GM12878 (cell line): ENCODE measurements around the gene DNAAF5. TPM values are rescaled to one million over a fixed set of nuclear protein-coding genes. Genes with fewer than 3 reads are reported as not detected.

Source experiments
- ATAC-seq: fragments of 200-7000 bp; cut with Tn5 transposase; 3 replicates; pipeline ENCODE4 v1.9.1; 2020; ENCODE audit warnings: mild to moderate bottlenecking, moderate library complexity
- BruUV-seq: library from RNA; stranded (reverse); fragments of 400-500 nt; replicated peaks from 2 replicates; lab custom pipeline; 2021; lab: Mats Ljungman, UMichigan
- CTCF ChIA-PET: fragments of 300-600 bp; sonication (Branson Sonifier 250); formaldehyde crosslinking; extraction: SDS; loops from one replicate; lab custom pipeline; 2021; ENCODE audit warnings: inconsistent platforms; lab: Yijun Ruan, JAX
- POLR2A ChIA-PET: fragments of 350-600 bp; formaldehyde crosslinking; extraction: SDS; loops from one replicate; lab custom pipeline; 2021; ENCODE audit warnings: inconsistent platforms; lab: Charles Lee
- RAD21 ChIA-PET: fragments of 300-600 bp; sonication (Branson Sonifier 250); formaldehyde crosslinking; loops from one replicate; lab custom pipeline; 2023; ENCODE audit warnings: antibody characterized with exemption; ENCODE audit not compliant: unreplicated experiment; lab: Charles Lee
- SMC1A ChIA-PET: fragments of 300-600 bp; sonication (Branson Sonifier 250); formaldehyde crosslinking; loops from one replicate; lab custom pipeline; 2023; ENCODE audit not compliant: unreplicated experiment, uncharacterized antibody; lab: Charles Lee
- DNase-seq: peaks from one replicate; pipeline ENCODE4 v3.0.0-alpha.2; 2011; ENCODE audit warnings: low read depth, low spot score
- FAIRE-seq: peaks from 3 replicates; lab custom pipeline; 2011; peaks lifted over from hg19 to GRCh38; lab: Jason Lieb, UNC
- H2AFZ ChIP-seq: 2 replicates; pipeline ENCODE4 v1.6.0; 2011; ENCODE audit warnings: low read depth, low read length, control low read depth; ENCODE audit not compliant: control insufficient read depth
- H3K27ac ChIP-seq: 2 replicates; pipeline ENCODE4 v1.5.1; 2011; ENCODE audit warnings: control low read depth; ENCODE audit not compliant: control insufficient read depth, insufficient read depth
- H3K27me3 ChIP-seq, 2 experiments: replicated peaks in 1 of 2; 2 replicates each; pipeline versions ENCODE4 v1.6.0 to v1.6.1; 2011; ENCODE audit warnings: low read length in 1 of 2; ENCODE audit not compliant: control insufficient read depth in 2 of 2, insufficient read depth in 2 of 2
- H3K36me3 ChIP-seq, 2 experiments: 2 replicates each; pipeline ENCODE4 v1.5.1; 2011; ENCODE audit warnings: low read length in 1 of 2; ENCODE audit not compliant: control insufficient read depth in 2 of 2, insufficient read depth in 2 of 2
- H3K4me1 ChIP-seq: 2 replicates; pipeline ENCODE4 v1.6.1; 2011; ENCODE audit warnings: mild to moderate bottlenecking, low read length, moderate library complexity, mixed read lengths; ENCODE audit not compliant: control insufficient read depth, insufficient read depth
- H3K4me2 ChIP-seq: 2 replicates; pipeline ENCODE4 v1.6.0; 2011; ENCODE audit warnings: control low read depth; ENCODE audit not compliant: control insufficient read depth, insufficient read depth
- H3K4me3 ChIP-seq: fragments of 200-600 bp; sonication (generic); 2 replicates; pipeline ENCODE4 v1.5.1; 2016
- H3K79me2 ChIP-seq: 2 replicates; pipeline ENCODE4 v1.6.0; 2011; ENCODE audit warnings: low read length; ENCODE audit not compliant: control insufficient read depth, insufficient read depth
- H3K9ac ChIP-seq: 2 replicates; pipeline ENCODE4 v1.8.0; 2011; ENCODE audit warnings: low read length, control low read depth, mixed read lengths; ENCODE audit not compliant: control insufficient read depth, insufficient read depth
- H3K9me3 ChIP-seq: replicated peaks from 3 replicates; pipeline ENCODE4 v1.5.1; 2011; ENCODE audit warnings: mild to moderate bottlenecking, low read length; ENCODE audit not compliant: control insufficient read depth, insufficient read depth
- H4K20me1 ChIP-seq: 2 replicates; pipeline ENCODE4 v1.6.0; 2011; ENCODE audit not compliant: control insufficient read depth, insufficient read depth
- ASH2L ChIP-seq: fragments of 300-600, 200-600 bp; sonication (generic); IDR thresholded peaks from 2 replicates; pipeline ENCODE4 v1.6.1; 2017; ENCODE audit warnings: low read depth, mild to moderate bottlenecking, borderline replicate concordance
- CBX3 ChIP-seq: fragments of 200-600 bp; sonication (generic); IDR thresholded peaks from 2 replicates; pipeline ENCODE4 v1.6.1; 2016; ENCODE audit warnings: low read depth, borderline replicate concordance
- EED ChIP-seq: sonication (generic); IDR thresholded peaks from 2 replicates; pipeline ENCODE4 v1.6.1; 2016; ENCODE audit warnings: antibody characterized with exemption, low read depth
- FOXM1 ChIP-seq: IDR thresholded peaks from 2 replicates; pipeline ENCODE4 v1.6.1; 2012; ENCODE audit warnings: low read depth, mild to moderate bottlenecking, inconsistent platforms, low read length, moderate library complexity
- NFYB ChIP-seq: IDR thresholded peaks from 2 replicates; pipeline ENCODE4 v1.6.1; 2011; ENCODE audit warnings: low read depth, mild to moderate bottlenecking, low read length, improper control_type of control experiment, moderate library complexity; ENCODE audit not compliant: insufficient read depth
- NRF1 ChIP-seq: conservative IDR thresholded peaks from 2 replicates; pipeline ENCODE4 v1.6.1; 2011; ENCODE audit warnings: mild to moderate bottlenecking, low read depth, low read length, improper control_type of control experiment
- POLR2AphosphoS2 ChIP-seq: IDR thresholded peaks from 2 replicates; pipeline ENCODE4 v1.6.1; 2011; ENCODE audit warnings: low read depth, mild to moderate bottlenecking, low read length, improper control_type of control experiment, moderate library complexity
- RB1 ChIP-seq: fragments of 450-650 bp; formaldehyde crosslinking; IDR thresholded peaks from 2 replicates; pipeline ENCODE4 v1.6.1; 2017; ENCODE audit warnings: mild to moderate bottlenecking, borderline replicate concordance
- SIN3A ChIP-seq: IDR thresholded peaks from 2 replicates; pipeline ENCODE4 v1.6.1; 2012; ENCODE audit warnings: low read depth, low read length, improper control_type of control experiment
- WGBS: methylation state at CpG from one replicate; pipeline ENCODE4 v1.1.6; 2016; ENCODE audit warnings: low lambda C conversion rate; ENCODE audit not compliant: insufficient replicate concordance, insufficient coverage; ENCODE audit errors: missing lambda C conversion rate; 5-methylcytosine and 5-hydroxymethylcytosine counted together
- in situ Hi-C: fragments of 300-500 bp; cut with MboI; formaldehyde crosslinking; loops from 9 replicates; pipeline ENCODE4 v1.14.3; 2018; ENCODE audit warnings: mixed read lengths
- intact Hi-C: fragments of 100-400 bp; cut with micrococcal nuclease; formaldehyde crosslinking; loops from one replicate; pipeline ENCODE4 v1.14.2; 2022; ENCODE audit not compliant: unreplicated experiment
- polyA plus RNA-seq, 11 experiments: library from polyadenylated mRNA; depleted of rRNA in 4 of 11; unstranded in 6 of 11; stranded (reverse) in 5 of 11; fragments of >200 nt; fragmentation: Nextera tagmentation in 4 of 11; fragmentation: Illumina TruSeq in 1 of 11; extraction: Ambion mirVana in 4 of 11; extraction: Trizol in 1 of 11; gene quantifications; 1 replicate in 1 of 11; 2 replicates in 10 of 11; pipeline versions ENCODE4 v1.2.1 to v1.2.3, GENCODE V29; 2011 to 2016; ENCODE audit warnings: inconsistent platforms in 2 of 11, missing spikeins in 2 of 11, low read depth in 1 of 11
- total RNA-seq, 4 experiments: library from RNA; depleted of rRNA in 3 of 4; stranded (reverse); fragments of >200 nt in 3 of 4; fragmentation: Illumina TruSeq in 1 of 4; extraction: Trizol in 1 of 4; gene quantifications; 2 replicates each; pipeline versions ENCODE4 v1.2.1 to v1.2.3, GENCODE V29; 2013 to 2021
- TF ChIP-seq, protein P1 (sequence below): fragments of 450-650 bp; IDR thresholded peaks from 2 replicates; pipeline ENCODE4 v1.6.1; 2018; ENCODE audit warnings: mild to moderate bottlenecking, low read depth, moderate library complexity; ENCODE audit not compliant: partially characterized antibody
- TF ChIP-seq, protein P2 (sequence below): IDR thresholded peaks from 2 replicates; pipeline ENCODE4 v1.6.1; 2011; ENCODE audit warnings: low read depth, mild to moderate bottlenecking, low read length, moderate library complexity, borderline replicate concordance; ENCODE audit errors: extremely low read depth
- TF ChIP-seq, protein P3 (sequence below): fragments of 150-350 bp; IDR thresholded peaks from 2 replicates; pipeline ENCODE4 v1.6.1; 2014; ENCODE audit warnings: mild to moderate bottlenecking, low read depth, low read length
- TF ChIP-seq, protein P4 (sequence below): IDR thresholded peaks from 2 replicates; pipeline ENCODE4 v1.6.1; 2012; ENCODE audit warnings: low read depth, low read length, improper control_type of control experiment
- TF ChIP-seq, protein P5 (sequence below): fragments of 450-650 bp; IDR thresholded peaks from 2 replicates; pipeline ENCODE4 v1.6.1; 2017; ENCODE audit warnings: antibody characterized with exemption, mild to moderate bottlenecking, moderate library complexity

DNAAF5 gene
- total and polyA plus RNA-seq, 10 of the 15 experiments (the other 5 are each of a cell fraction or from before 2014, with no cell fraction given): 1.8 to 38.3 (median 9.2) TPM

DNA sequence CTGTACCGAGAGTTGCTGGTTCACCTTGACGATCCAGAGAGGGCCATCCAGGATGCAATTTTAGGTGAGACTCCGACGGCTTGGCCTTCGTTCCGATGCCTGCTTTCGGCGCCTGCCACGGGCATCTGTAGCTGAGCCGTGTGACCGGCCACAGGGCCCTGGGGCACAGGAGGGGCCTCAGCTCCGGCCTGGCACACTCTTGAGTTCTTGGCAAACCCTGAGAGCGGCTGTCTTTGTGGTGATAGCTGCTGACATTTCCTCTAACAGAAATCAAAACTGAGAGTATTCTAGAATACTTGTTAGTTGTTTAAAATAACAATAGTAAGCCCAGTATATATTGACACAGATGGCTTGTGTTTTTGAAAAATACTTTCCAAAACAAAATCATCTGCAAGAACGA lies 53.6 kb downstream of the DNAAF5 start (continued):
- TF ChIP-seq, protein P1, sequence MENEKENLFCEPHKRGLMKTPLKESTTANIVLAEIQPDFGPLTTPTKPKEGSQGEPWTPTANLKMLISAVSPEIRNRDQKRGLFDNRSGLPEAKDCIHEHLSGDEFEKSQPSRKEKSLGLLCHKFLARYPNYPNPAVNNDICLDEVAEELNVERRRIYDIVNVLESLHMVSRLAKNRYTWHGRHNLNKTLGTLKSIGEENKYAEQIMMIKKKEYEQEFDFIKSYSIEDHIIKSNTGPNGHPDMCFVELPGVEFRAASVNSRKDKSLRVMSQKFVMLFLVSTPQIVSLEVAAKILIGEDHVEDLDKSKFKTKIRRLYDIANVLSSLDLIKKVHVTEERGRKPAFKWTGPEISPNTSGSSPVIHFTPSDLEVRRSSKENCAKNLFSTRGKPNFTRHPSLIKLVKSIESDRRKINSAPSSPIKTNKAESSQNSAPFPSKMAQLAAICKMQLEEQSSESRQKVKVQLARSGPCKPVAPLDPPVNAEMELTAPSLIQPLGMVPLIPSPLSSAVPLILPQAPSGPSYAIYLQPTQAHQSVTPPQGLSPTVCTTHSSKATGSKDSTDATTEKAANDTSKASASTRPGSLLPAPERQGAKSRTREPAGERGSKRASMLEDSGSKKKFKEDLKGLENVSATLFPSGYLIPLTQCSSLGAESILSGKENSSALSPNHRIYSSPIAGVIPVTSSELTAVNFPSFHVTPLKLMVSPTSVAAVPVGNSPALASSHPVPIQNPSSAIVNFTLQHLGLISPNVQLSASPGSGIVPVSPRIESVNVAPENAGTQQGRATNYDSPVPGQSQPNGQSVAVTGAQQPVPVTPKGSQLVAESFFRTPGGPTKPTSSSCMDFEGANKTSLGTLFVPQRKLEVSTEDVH: no peak
- TF ChIP-seq NFYB: no peak
- no peak for TF ChIP-seq POLR2AphosphoS2

DNA sequence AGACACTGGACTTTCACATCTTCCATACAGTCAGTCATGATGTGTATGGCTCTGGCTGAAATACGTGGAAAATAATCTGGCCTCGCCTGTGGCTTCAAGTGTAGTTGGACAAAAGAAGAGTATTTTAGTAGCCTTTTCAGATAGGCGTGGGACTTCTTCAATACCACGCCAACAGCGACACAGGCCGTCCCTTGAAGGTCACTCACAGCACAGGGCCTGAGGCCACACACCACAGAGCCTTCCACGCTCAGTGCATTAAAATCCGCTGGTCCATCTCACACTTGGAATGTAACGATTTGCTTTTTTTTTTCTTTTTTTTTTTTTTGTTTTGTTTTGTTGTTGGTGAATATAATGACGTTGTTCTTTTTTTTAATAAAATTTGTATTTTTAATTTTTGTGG lies 54.0 kb downstream of the DNAAF5 start:
- ChIA-PET RAD21 (no interaction called here), POLR2A (no interaction called here), SMC1A (no interaction called here), CTCF (no interaction called here)
- Histone ChIP-seq H3K79me2 (no peaks in the 10 kb centered on the region), H3K4me1 (no peaks in the 10 kb centered on the region), H4K20me1 (no peaks in the 10 kb centered on the region), H3K27me3 (no peaks in the 10 kb centered on the region), H3K36me3 (peaks cover 0 to 2% of the 10 kb centered on the region in 2 experiments; a peak in 3 of 4 replicates), H3K4me2 (no peak overlapping the region), H2AFZ (no peak overlapping the region), H3K9me3 (no peaks in the 10 kb centered on the region), H3K9ac (no peak overlapping the region), H3K4me3 (no peak overlapping the region), H3K27ac (no peak overlapping the region)
- in situ Hi-C loops: no loop called here
- ATAC-seq (no peak), FAIRE-seq (no peak), DNase-seq (no peak)
- BruUV-seq: no TSS peak
- intact Hi-C loops: loop anchor here (10.0 kb wide), 1 partner anchor 174 kb away; the partner anchor contains the start of gene ADAP1
- 85% methylated on average over 10 of the region's 10 CpGs for WGBS
- no peak for TF ChIP-seq ASH2L
- TF ChIP-seq, protein P2, sequence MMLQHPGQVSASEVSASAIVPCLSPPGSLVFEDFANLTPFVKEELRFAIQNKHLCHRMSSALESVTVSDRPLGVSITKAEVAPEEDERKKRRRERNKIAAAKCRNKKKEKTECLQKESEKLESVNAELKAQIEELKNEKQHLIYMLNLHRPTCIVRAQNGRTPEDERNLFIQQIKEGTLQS: no peak
- no peak for TF ChIP-seq FOXM1
- no peak for TF ChIP-seq RB1
- TF ChIP-seq, protein P3, sequence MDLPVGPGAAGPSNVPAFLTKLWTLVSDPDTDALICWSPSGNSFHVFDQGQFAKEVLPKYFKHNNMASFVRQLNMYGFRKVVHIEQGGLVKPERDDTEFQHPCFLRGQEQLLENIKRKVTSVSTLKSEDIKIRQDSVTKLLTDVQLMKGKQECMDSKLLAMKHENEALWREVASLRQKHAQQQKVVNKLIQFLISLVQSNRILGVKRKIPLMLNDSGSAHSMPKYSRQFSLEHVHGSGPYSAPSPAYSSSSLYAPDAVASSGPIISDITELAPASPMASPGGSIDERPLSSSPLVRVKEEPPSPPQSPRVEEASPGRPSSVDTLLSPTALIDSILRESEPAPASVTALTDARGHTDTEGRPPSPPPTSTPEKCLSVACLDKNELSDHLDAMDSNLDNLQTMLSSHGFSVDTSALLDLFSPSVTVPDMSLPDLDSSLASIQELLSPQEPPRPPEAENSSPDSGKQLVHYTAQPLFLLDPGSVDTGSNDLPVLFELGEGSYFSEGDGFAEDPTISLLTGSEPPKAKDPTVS: no peak
- TF ChIP-seq, protein P4, sequence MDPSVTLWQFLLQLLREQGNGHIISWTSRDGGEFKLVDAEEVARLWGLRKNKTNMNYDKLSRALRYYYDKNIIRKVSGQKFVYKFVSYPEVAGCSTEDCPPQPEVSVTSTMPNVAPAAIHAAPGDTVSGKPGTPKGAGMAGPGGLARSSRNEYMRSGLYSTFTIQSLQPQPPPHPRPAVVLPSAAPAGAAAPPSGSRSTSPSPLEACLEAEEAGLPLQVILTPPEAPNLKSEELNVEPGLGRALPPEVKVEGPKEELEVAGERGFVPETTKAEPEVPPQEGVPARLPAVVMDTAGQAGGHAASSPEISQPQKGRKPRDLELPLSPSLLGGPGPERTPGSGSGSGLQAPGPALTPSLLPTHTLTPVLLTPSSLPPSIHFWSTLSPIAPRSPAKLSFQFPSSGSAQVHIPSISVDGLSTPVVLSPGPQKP: no peak
- TF ChIP-seq NRF1: no peak
- no peak for TF ChIP-seq CBX3
- TF ChIP-seq, protein P5, sequence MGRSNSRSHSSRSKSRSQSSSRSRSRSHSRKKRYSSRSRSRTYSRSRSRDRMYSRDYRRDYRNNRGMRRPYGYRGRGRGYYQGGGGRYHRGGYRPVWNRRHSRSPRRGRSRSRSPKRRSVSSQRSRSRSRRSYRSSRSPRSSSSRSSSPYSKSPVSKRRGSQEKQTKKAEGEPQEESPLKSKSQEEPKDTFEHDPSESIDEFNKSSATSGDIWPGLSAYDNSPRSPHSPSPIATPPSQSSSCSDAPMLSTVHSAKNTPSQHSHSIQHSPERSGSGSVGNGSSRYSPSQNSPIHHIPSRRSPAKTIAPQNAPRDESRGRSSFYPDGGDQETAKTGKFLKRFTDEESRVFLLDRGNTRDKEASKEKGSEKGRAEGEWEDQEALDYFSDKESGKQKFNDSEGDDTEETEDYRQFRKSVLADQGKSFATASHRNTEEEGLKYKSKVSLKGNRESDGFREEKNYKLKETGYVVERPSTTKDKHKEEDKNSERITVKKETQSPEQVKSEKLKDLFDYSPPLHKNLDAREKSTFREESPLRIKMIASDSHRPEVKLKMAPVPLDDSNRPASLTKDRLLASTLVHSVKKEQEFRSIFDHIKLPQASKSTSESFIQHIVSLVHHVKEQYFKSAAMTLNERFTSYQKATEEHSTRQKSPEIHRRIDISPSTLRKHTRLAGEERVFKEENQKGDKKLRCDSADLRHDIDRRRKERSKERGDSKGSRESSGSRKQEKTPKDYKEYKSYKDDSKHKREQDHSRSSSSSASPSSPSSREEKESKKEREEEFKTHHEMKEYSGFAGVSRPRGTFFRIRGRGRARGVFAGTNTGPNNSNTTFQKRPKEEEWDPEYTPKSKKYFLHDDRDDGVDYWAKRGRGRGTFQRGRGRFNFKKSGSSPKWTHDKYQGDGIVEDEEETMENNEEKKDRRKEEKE: no peak
- TF ChIP-seq EED: no peak
- TF ChIP-seq SIN3A: no peak
